SK-N-MC (cell line): ENCODE data around the gene VSIG10L2.

Source experiments
- EZH2 ChIP-seq: fragments of 200-600 bp; sonication (generic); IDR thresholded peaks from one replicate; pipeline ENCODE4 v1.6.1; 2017; ENCODE audit warnings: antibody characterized with exemption
- FOXP2 ChIP-seq: optimal IDR thresholded peaks from 2 replicates; pipeline ENCODE3; 2011; ENCODE audit warnings: mild to moderate bottlenecking, moderate library complexity; ENCODE audit not compliant: insufficient read depth; ENCODE audit errors: extremely low read length, control extremely low read depth
- POLR2AphosphoS5 ChIP-seq: IDR thresholded peaks from 2 replicates; pipeline ENCODE4 v1.6.1; 2012; ENCODE audit warnings: mild to moderate bottlenecking, low read depth, low read length, borderline replicate concordance

DNA sequence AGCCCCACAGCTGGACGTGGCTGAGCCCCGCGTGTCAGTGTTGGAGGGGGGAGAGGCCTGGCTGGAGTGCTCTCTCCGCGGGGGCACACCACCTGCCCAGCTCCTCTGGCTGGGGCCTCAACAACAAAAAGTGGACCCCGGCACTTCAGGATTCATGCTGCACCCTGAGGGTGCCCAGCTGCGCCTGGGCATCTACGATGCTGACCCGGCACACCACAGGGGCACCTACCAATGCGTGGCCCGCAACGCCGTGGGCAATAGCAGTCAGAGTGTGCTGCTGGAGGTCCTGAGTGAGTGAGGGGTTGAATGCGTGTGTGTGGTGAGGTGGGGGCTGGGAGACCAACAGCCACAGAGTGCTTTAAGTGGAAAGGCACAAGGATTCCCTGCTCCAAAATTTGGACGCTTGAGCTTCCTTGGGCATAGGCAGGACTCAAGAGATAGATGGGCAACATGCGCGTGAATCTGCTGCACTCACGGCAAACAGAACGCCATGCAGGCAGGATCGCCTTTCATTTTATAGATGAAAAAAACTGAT lies 7.6 kb downstream of the VSIG10L2 start:
- TF ChIP-seq EZH2 (no peak), POLR2AphosphoS5 (no peak), FOXP2 (no peak)
